K562 (cell line): Measurements from ENCODE around the gene POLR3A. TPM values are rescaled to one million over a fixed set of nuclear protein-coding genes. Genes with fewer than 3 reads are reported as not detected.

Experiments
- HNRNPH1 ChIP-seq: fragments of 200-400 bp; formaldehyde crosslinking; optimal IDR thresholded peaks from 2 replicates; pipeline ENCODE3; 2017; ENCODE audit warnings: low read depth, mild to moderate bottlenecking, low read length, moderate library complexity
- ILK ChIP-seq: fragments of 450-650 bp; IDR thresholded peaks from 2 replicates; pipeline ENCODE4 v1.6.1; 2016; ENCODE audit warnings: missing genetic modification characterization, low read depth, mild to moderate bottlenecking, missing compliant biosample characterization, moderate library complexity, borderline replicate concordance
- MEF2A ChIP-seq: IDR thresholded peaks from 2 replicates; pipeline ENCODE4 v1.6.1; 2011; ENCODE audit warnings: low read depth, mild to moderate bottlenecking, low read length, moderate library complexity; ENCODE audit not compliant: control insufficient read depth
- NFIX ChIP-seq: fragments of 250-450 bp; sonication (Bioruptor Pico); IDR thresholded peaks from 2 replicates; pipeline ENCODE4 v1.4.0; 2020; ENCODE audit warnings: low read depth, mild to moderate bottlenecking, moderate library complexity
- NR1H2 ChIP-seq: sonication (generic); formaldehyde crosslinking; IDR thresholded peaks from 2 replicates; pipeline ENCODE4 v1.4.0; 2020; ENCODE audit warnings: mild to moderate bottlenecking, missing genetic modification reagents
- NR2F6 ChIP-seq: fragments of 450-650 bp; formaldehyde crosslinking; IDR thresholded peaks from 2 replicates; pipeline ENCODE4 v1.4.0; 2020; ENCODE audit warnings: mild to moderate bottlenecking
- NR4A1 ChIP-seq, 2 experiments: fragments of 250-450 bp in 1 of 2; fragments of 450-650 bp in 1 of 2; sonication (Bioruptor Pico) in 1 of 2; IDR thresholded peaks; 2 replicates each; pipeline versions ENCODE4 v1.4.0 to v1.6.1; 2016 to 2020; ENCODE audit warnings: mild to moderate bottlenecking in 2 of 2, missing compliant biosample characterization in 1 of 2, missing genetic modification characterization in 1 of 2, moderate library complexity in 1 of 2
- RAD51 ChIP-seq: fragments of 450-650 bp; IDR thresholded peaks from 2 replicates; pipeline ENCODE4 v1.7.1; 2016; ENCODE audit warnings: low read depth, mild to moderate bottlenecking, borderline replicate concordance
- RREB1 ChIP-seq: fragments of 250-450 bp; sonication (Bioruptor Pico); IDR thresholded peaks from 2 replicates; pipeline ENCODE4 v1.4.0; 2020
- SMARCA4 ChIP-seq: fragments of 450-650 bp; IDR thresholded peaks from 2 replicates; pipeline ENCODE4 v1.6.1; 2016
- SOX6 ChIP-seq: fragments of 450-650 bp; IDR thresholded peaks from 2 replicates; pipeline ENCODE4 v1.6.1; 2014; ENCODE audit warnings: mild to moderate bottlenecking
- SPI1 ChIP-seq: IDR thresholded peaks from 2 replicates; pipeline ENCODE4 v1.6.1; 2011; ENCODE audit warnings: low read depth, low read length, control low read depth, borderline replicate concordance
- TARDBP ChIP-seq: fragments of 450-650 bp; IDR thresholded peaks from 2 replicates; pipeline ENCODE4 v1.6.1; 2016
- ZBTB43 ChIP-seq: sonication (generic); formaldehyde crosslinking; IDR thresholded peaks from 2 replicates; pipeline ENCODE4 v1.8.0; 2023; ENCODE audit warnings: mild to moderate bottlenecking, missing genetic modification reagents
- ZFP30 ChIP-seq: fragments of 250-450 bp; sonication (Bioruptor Pico); IDR thresholded peaks from 2 replicates; pipeline ENCODE4 v1.8.0; 2022; ENCODE audit warnings: moderate library complexity, mild to moderate bottlenecking, inconsistent platforms, borderline replicate concordance
- ZNF263 ChIP-seq: sonication (generic); formaldehyde crosslinking; IDR thresholded peaks from 2 replicates; pipeline ENCODE4 v1.8.0; 2022; ENCODE audit warnings: mild to moderate bottlenecking, missing genetic modification reagents, borderline replicate concordance
- ZNF395 ChIP-seq: fragments of 200-800 bp; sonication (Bioruptor generic); IDR thresholded peaks from 2 replicates; pipeline ENCODE4 v1.6.1; 2017; ENCODE audit warnings: missing genetic modification characterization, missing compliant biosample characterization
- ZNF507 ChIP-seq: conservative IDR thresholded peaks from 2 replicates; pipeline ENCODE4 v1.6.1; 2017; ENCODE audit warnings: missing genetic modification characterization, missing compliant biosample characterization
- polyA plus RNA-seq, 8 experiments: library from polyadenylated mRNA; depleted of rRNA in 4 of 8; stranded (reverse) in 5 of 8; unstranded in 3 of 8; fragments of >200 nt; fragmentation: Nextera tagmentation in 2 of 8; fragmentation: Illumina TruSeq in 1 of 8; extraction: Ambion mirVana in 2 of 8; extraction: Trizol in 1 of 8; gene quantifications; 2 replicates each; pipeline versions ENCODE4 v1.2.1 to v1.2.3, GENCODE V29; 2011 to 2014; ENCODE audit warnings: inconsistent platforms in 1 of 8, missing spikeins in 1 of 8
- total RNA-seq, 7 experiments: library from RNA; depleted of rRNA in 6 of 7; stranded (reverse); fragments of >200 nt in 6 of 7; fragmentation: Illumina TruSeq in 2 of 7; extraction: Trizol in 2 of 7; gene quantifications; 2 replicates each; pipeline versions ENCODE4 v1.2.1 to v1.2.3, GENCODE V29; 2011 to 2021; ENCODE audit warnings: low replicate concordance in 1 of 7

The POLR3A gene
- total and polyA plus RNA-seq, 9 of the 15 experiments (the other 6 are each of a cell fraction or from before 2014, with no cell fraction given) = 14.9 to 37.0 (median 26.7) TPM

- TF ChIP-seq ZNF395 (CRISPR knock-in tag) (no peak), SMARCA4 (no peak), TARDBP (no peak), SPI1 (no peak), RAD51 (no peak), ILK (tag) (no peak), SOX6 (no peak), MEF2A (no peak), NR2F6 (no peak), ZNF263 (CRISPR knock-in tag) (no peak), NR4A1 (CRISPR knock-in tag; IDR thresholded peaks at IDR 0.05) (no peak), NR4A1 (tag; IDR thresholded peaks at IDR 0.05) (no peak), ZNF507 (tag) (no peak), NFIX (no peak), HNRNPH1 (no peak), RREB1 (CRISPR knock-in tag) (peak; percentile 13; the same call in 1 of the 2 replicates), NR1H2 (no peak), ZFP30 (no peak), ZBTB43 (CRISPR knock-in tag) (no peak)
These were observed 103.9 kb downstream of the POLR3A start (continued) for GRCh38 chr10:77925410-77925794.
